HepG2 (cell line): ENCODE results near the gene OCSTAMP. TPM values are rescaled to one million over a fixed set of nuclear protein-coding genes. Genes with fewer than 3 reads are reported as not detected.

Source experiments
- CEBPB ChIP-seq: IDR thresholded peaks from 2 replicates; pipeline ENCODE4 v1.6.1; 2011; ENCODE audit warnings: low read depth, low read length, improper control_type of control experiment, borderline replicate concordance
- EHMT2 ChIP-seq: fragments of 200-600 bp; sonication (generic); IDR thresholded peaks from 2 replicates; pipeline ENCODE4 v1.7.0; 2017; ENCODE audit warnings: antibody characterized with exemption, low read depth, low read length, borderline replicate concordance
- FOXP1 ChIP-seq, 2 experiments: fragments of 450-650 bp in 1 of 2; IDR thresholded peaks; 2 replicates each; pipeline ENCODE4 v1.6.1; 2017 to 2018; ENCODE audit warnings: antibody characterized with exemption in 1 of 2
- PLRG1 ChIP-seq: fragments of 450-650 bp; conservative IDR thresholded peaks from 2 replicates; pipeline ENCODE4 v1.6.1; 2016
- TCF7 ChIP-seq: sonication (generic); IDR thresholded peaks from 2 replicates; pipeline ENCODE4 v1.6.1; 2016; ENCODE audit warnings: antibody characterized with exemption, low read depth
- TSC22D2 ChIP-seq: sonication (generic); formaldehyde crosslinking; IDR thresholded peaks from 2 replicates; pipeline ENCODE4 v1.5.1; 2020; ENCODE audit warnings: missing genetic modification reagents, mild to moderate bottlenecking, borderline replicate concordance
- ZNF180 ChIP-seq: sonication (generic); formaldehyde crosslinking; IDR thresholded peaks from 2 replicates; pipeline ENCODE4 v1.4.0; 2020; ENCODE audit warnings: low read depth, missing genetic modification reagents, borderline replicate concordance
- ZNF446 ChIP-seq: sonication (generic); formaldehyde crosslinking; IDR thresholded peaks from 2 replicates; pipeline ENCODE4 v1.5.0; 2020; ENCODE audit warnings: mild to moderate bottlenecking, missing genetic modification reagents
- polyA plus RNA-seq, 8 experiments: library from polyadenylated mRNA; depleted of rRNA in 3 of 8; stranded (reverse) in 7 of 8; unstranded in 1 of 8; fragments of >200 nt; fragmentation: Illumina TruSeq in 4 of 8; extraction: Trizol in 4 of 8; gene quantifications; 2 replicates each; pipeline versions ENCODE4 v1.2.1 to v1.2.3, GENCODE V29; 2011 to 2016; ENCODE audit warnings: low read depth in 4 of 8, missing spikeins in 1 of 8, mixed read lengths in 1 of 8; ENCODE audit not compliant: insufficient read depth in 1 of 8
- total RNA-seq, 5 experiments: library from RNA; depleted of rRNA; stranded (reverse); fragments of >200 nt; fragmentation: Illumina TruSeq; extraction: Trizol; gene quantifications; 2 replicates each; pipeline ENCODE4 v1.2.3, GENCODE V29; 2016; ENCODE audit warnings: low read depth in 1 of 5
- TF ChIP-seq, protein P1 (sequence below): sonication (generic); formaldehyde crosslinking; IDR thresholded peaks from 2 replicates; pipeline ENCODE4 v1.8.0; 2022; ENCODE audit warnings: missing genetic modification reagents, mild to moderate bottlenecking, moderate library complexity, borderline replicate concordance
- TF ChIP-seq, protein P2 (sequence below): sonication (generic); formaldehyde crosslinking; IDR thresholded peaks from 2 replicates; pipeline ENCODE4 v1.8.0; 2022; ENCODE audit warnings: missing genetic modification reagents, mild to moderate bottlenecking, borderline replicate concordance
- TF ChIP-seq, protein P3 (sequence below): sonication (generic); formaldehyde crosslinking; IDR thresholded peaks from 2 replicates; pipeline ENCODE4 v1.4.0; 2020; ENCODE audit warnings: missing genetic modification reagents, borderline replicate concordance
- TF ChIP-seq, protein P4 (sequence below): sonication (generic); formaldehyde crosslinking; IDR thresholded peaks from 2 replicates; pipeline ENCODE4 v1.4.0; 2020; ENCODE audit warnings: mild to moderate bottlenecking, missing genetic modification reagents

OCSTAMP gene
- total and polyA plus RNA-seq, 2 of the 13 experiments (the other 11 are each of a cell fraction or from before 2014, with no cell fraction given), result not detected

DNA sequence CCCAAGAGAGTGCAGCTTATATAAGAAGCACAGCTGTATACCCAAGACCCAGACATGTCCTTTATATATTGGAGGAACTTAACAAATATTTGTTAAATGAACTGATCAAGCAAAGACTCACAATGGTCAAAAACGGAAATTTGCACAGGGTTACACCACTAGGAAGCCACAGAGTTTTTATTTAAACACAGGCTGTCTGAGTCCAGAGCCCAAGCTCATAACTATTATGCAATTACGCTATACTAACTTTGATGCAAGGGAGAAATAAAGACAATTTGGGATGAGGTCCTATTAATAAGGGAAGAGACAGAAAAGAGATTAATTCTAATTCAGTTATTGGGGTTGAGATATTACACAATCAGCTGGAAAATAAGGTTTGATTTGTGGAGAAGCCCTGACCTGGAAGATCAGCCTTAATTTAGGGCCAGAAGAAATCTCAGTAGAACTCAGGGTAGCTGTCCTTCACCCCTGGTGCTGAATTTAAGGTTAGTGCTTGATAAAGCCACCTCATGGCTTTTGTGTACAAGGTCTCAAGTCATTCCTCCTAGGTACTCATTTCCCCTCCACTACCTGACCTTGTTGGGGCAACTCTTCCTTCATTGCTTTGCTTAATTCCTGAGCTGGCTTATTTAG is 26.6 kb downstream of the OCSTAMP start (continued):
- TF ChIP-seq FOXP1 (IDR thresholded peaks at IDR 0.05), result no peak
- TF ChIP-seq FOXP1 (CRISPR knock-in tag; IDR thresholded peaks at IDR 0.05), result peak; percentile 11; the same call in 1 of the 2 replicates
- TF ChIP-seq, protein P1, sequence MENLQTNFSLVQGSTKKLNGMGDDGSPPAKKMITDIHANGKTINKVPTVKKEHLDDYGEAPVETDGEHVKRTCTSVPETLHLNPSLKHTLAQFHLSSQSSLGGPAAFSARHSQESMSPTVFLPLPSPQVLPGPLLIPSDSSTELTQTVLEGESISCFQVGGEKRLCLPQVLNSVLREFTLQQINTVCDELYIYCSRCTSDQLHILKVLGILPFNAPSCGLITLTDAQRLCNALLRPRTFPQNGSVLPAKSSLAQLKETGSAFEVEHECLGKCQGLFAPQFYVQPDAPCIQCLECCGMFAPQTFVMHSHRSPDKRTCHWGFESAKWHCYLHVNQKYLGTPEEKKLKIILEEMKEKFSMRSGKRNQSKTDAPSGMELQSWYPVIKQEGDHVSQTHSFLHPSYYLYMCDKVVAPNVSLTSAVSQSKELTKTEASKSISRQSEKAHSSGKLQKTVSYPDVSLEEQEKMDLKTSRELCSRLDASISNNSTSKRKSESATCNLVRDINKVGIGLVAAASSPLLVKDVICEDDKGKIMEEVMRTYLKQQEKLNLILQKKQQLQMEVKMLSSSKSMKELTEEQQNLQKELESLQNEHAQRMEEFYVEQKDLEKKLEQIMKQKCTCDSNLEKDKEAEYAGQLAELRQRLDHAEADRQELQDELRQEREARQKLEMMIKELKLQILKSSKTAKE (CRISPR knock-in tag), result peak; percentile 47; the same call in 1 of the 2 replicates
- 0 out of 2 replicates have a peak, but pooled peaks have one; percentile 65 for TF ChIP-seq TSC22D2 (CRISPR knock-in tag)
- no peak for TF ChIP-seq ZNF180 (CRISPR knock-in tag)
- TF ChIP-seq, protein P2, sequence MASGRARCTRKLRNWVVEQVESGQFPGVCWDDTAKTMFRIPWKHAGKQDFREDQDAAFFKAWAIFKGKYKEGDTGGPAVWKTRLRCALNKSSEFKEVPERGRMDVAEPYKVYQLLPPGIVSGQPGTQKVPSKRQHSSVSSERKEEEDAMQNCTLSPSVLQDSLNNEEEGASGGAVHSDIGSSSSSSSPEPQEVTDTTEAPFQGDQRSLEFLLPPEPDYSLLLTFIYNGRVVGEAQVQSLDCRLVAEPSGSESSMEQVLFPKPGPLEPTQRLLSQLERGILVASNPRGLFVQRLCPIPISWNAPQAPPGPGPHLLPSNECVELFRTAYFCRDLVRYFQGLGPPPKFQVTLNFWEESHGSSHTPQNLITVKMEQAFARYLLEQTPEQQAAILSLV (CRISPR knock-in tag), result no peak
- no peak for TF ChIP-seq PLRG1
- TF ChIP-seq ZNF446 (CRISPR knock-in tag), result no peak
- peak; percentile 22; the same call in 1 of the 2 replicates for TF ChIP-seq TCF7
- TF ChIP-seq, protein P3, sequence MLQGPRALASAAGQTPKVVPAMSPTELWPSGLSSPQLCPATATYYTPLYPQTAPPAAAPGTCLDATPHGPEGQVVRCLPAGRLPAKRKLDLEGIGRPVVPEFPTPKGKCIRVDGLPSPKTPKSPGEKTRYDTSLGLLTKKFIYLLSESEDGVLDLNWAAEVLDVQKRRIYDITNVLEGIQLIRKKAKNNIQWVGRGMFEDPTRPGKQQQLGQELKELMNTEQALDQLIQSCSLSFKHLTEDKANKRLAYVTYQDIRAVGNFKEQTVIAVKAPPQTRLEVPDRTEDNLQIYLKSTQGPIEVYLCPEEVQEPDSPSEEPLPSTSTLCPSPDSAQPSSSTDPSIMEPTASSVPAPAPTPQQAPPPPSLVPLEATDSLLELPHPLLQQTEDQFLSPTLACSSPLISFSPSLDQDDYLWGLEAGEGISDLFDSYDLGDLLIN (CRISPR knock-in tag), result no peak
- TF ChIP-seq EHMT2, result peak; percentile 87
- TF ChIP-seq, protein P4, sequence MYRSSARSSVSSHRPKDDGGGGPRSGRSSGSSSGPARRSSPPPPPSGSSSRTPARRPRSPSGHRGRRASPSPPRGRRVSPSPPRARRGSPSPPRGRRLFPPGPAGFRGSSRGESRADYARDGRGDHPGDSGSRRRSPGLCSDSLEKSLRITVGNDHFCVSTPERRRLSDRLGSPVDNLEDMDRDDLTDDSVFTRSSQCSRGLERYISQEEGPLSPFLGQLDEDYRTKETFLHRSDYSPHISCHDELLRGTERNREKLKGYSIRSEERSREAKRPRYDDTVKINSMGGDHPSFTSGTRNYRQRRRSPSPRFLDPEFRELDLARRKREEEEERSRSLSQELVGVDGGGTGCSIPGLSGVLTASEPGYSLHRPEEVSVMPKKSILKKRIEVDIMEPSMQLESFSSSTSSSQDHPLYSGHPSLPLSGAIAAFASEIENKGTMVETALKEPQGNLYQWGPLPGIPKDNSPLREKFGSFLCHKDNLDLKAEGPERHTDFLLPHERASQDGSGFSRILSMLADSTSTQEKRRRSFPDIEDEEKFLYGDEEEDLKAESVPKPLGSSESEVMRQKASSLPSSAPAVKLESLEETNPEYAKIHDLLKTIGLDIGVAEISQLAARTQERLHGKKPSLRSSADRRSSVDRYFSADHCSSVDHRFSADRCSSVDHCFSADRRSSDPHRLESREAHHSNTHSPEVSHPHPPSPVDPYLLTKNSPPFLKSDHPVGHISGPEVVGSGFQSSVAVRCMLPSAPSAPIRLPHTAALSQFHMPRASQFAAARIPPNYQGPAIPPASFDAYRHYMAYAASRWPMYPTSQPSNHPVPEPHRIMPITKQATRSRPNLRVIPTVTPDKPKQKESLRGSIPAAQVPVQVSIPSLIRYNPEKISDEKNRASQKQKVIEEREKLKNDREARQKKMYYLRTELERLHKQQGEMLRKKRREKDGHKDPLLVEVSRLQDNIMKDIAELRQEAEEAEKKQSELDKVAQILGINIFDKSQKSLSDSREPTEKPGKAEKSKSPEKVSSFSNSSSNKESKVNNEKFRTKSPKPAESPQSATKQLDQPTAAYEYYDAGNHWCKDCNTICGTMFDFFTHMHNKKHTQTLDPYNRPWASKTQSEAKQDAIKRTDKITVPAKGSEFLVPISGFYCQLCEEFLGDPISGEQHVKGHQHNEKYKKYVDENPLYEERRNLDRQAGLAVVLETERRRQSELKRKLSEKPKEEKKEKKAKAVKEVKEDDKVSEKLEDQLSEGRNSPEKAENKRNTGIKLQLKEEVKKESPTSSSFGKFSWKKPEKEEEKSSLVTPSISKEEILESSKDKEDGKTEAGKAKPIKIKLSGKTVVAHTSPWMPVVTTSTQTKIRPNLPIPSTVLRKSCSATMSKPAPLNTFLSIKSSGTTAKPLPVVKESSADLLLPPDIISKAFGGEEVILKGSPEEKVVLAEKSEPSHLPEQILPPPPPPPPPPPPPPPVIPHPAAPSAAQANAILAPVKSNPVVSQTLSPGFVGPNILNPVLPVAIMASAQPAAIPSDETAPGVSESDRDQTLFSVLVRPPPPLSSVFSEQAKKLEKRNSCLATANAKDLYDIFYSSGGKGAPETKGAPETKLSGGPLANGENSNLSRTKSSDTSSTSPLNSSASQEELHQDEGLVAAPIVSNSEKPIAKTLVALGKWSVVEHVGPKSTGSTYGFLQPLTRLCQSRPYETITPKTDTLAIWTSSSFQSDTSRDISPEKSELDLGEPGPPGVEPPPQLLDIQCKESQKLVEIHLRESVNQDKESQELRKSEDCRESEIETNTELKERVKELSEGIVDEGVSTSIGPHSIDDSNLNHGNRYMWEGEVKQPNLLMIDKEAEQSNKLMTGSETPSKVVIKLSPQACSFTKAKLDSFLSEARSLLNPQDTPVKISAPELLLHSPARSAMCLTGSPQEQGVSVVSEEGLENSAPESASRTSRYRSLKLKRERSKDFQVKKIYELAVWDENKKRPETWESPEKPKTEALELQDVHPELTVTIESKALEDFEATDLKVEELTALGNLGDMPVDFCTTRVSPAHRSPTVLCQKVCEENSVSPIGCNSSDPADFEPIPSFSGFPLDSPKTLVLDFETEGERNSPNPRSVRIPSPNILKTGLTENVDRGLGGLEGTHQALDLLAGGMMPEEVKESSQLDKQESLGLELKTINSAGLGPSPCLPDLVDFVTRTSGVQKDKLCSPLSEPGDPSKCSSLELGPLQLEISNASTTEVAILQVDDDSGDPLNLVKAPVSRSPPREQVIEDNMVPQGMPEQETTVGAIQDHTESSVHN (CRISPR knock-in tag), result no peak
- TF ChIP-seq CEBPB, result peak; percentile 80
